Esophagus muscularis mucosa (tissue), 4 donors: ENCODE results near the gene STK33. TPM values are rescaled to one million over a fixed set of nuclear protein-coding genes. Genes with fewer than 3 reads are reported as not detected.

Experiments used
- DNase-seq: peaks from one replicate; pipeline ENCODE4 v3.0.0-alpha.2; 2017; ENCODE audit errors: extremely low spot score
- H3K27ac ChIP-seq, 4 donors: fragments of 200-600 bp; sonication (generic); replicated peaks in 1 of 4; 1 replicate in 3 of 4; 2 replicates in 1 of 4; pipeline ENCODE4 v1.5.1; 2016 to 2019; ENCODE audit warnings: mild to moderate bottlenecking in 1 of 4
- H3K27me3 ChIP-seq, 4 donors: fragments of 200-600 bp; sonication (generic); one replicate each; pipeline versions ENCODE4 v1.5.1 to v1.6.0; 2016 to 2019
- H3K36me3 ChIP-seq, 4 donors: fragments of 200-600 bp; sonication (generic); one replicate each; pipeline ENCODE4 v1.5.1; 2016 to 2019
- H3K4me1 ChIP-seq, 4 donors: fragments of 200-600 bp; sonication (generic); one replicate each; pipeline ENCODE4 v1.5.1; 2016 to 2019
- H3K4me3 ChIP-seq, 4 donors: fragments of 200-600 bp; sonication (generic); 1 replicate in 2 of 4; 2 replicates in 2 of 4; pipeline ENCODE4 v1.5.1; 2016 to 2019; ENCODE audit warnings: mild to moderate bottlenecking in 4 of 4, moderate library complexity in 1 of 4
- H3K9me3 ChIP-seq, 4 donors: fragments of 200-600 bp; sonication (generic); 1 replicate in 3 of 4; 2 replicates in 1 of 4; pipeline ENCODE4 v1.5.1; 2016 to 2019
- EP300 ChIP-seq: sonication (generic); formaldehyde crosslinking; IDR thresholded peaks from one replicate; pipeline ENCODE4 v1.6.1; 2017; ENCODE audit warnings: antibody characterized with exemption
- POLR2A ChIP-seq: fragments of 450-650 bp; IDR thresholded peaks from one replicate; pipeline ENCODE4 v1.6.1; 2017; ENCODE audit warnings: antibody characterized with exemption, moderate library complexity, mild to moderate bottlenecking, low read depth
- POLR2AphosphoS5 ChIP-seq, 2 donors: sonication (generic); formaldehyde crosslinking; IDR thresholded peaks; one replicate each; pipeline ENCODE4 v1.6.1; 2017; ENCODE audit warnings: antibody characterized with exemption in 2 of 2
- WGBS: methylation state at CpG from one replicate; pipeline ENCODE4 v1.1.5; 2018; 5-methylcytosine and 5-hydroxymethylcytosine counted together
- intact Hi-C: fragments of 100-400 bp; cut with DNase I; formaldehyde crosslinking; loops from one replicate; pipeline ENCODE4 v1.15.1; 2023
- total RNA-seq, 4 donors: library from RNA; depleted of rRNA; stranded (reverse); fragments of >200 nt; gene quantifications; one replicate each; pipeline versions ENCODE4 v1.1.0 to v1.2.1, GENCODE V29; 2016
- TF ChIP-seq, protein P1 (sequence below), 3 experiments: fragments of 200-600 bp in 2 of 3; fragments of 450-650 bp in 1 of 3; sonication (generic) in 2 of 3; IDR thresholded peaks; one replicate each; pipeline ENCODE4 v1.5.1; 2017 to 2019; ENCODE audit warnings: antibody characterized with exemption in 3 of 3, mild to moderate bottlenecking in 2 of 3, moderate library complexity in 1 of 3

STK33 gene
- total RNA-seq, 4 donors from 2014 or later = 12.7 to 29.1 (median 19.8) TPM

DNA sequence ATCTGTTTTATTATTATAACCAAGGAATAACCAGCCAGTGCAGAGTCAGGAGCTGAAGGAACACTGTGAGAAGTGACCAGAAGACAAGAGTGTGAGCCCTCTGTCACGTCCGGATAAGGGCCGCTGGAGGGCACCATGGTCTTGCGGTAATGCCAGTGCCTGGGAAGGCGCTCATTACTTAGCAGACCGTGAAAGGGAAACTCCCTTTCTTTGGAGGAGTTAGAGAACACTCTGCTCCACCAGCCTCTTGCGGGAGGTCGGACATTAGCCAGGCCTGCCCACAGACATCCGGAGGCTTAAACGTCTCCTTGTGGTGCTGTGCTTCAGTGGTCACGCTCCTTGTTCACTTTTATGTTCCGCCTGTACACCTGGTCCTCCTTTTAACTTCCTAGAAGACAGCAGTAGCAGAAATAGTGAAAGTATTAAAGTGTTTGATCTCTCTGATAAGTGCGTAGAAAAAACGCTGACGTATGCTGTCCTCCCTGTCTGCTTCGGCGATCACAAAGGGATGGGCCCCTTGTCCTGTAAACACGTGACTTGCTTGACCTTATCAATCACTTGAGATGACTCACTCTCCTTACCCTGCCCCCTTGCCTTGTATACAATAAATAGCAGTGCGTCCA is 209.7 kb downstream of the STK33 start:
- H3K9me3 ChIP-seq = no peaks in the 10 kb centered on the region
- DNase-seq = peak; percentile 85
- no peaks in the 10 kb centered on the region for H3K36me3 ChIP-seq
- intact Hi-C loops = no loop called here
- no peak overlapping the region for H3K27ac ChIP-seq
- H3K4me3 ChIP-seq = no peak overlapping the region
- 74% methylated on average over 19 of the region's 19 CpGs for WGBS
- TF ChIP-seq, protein P1, sequence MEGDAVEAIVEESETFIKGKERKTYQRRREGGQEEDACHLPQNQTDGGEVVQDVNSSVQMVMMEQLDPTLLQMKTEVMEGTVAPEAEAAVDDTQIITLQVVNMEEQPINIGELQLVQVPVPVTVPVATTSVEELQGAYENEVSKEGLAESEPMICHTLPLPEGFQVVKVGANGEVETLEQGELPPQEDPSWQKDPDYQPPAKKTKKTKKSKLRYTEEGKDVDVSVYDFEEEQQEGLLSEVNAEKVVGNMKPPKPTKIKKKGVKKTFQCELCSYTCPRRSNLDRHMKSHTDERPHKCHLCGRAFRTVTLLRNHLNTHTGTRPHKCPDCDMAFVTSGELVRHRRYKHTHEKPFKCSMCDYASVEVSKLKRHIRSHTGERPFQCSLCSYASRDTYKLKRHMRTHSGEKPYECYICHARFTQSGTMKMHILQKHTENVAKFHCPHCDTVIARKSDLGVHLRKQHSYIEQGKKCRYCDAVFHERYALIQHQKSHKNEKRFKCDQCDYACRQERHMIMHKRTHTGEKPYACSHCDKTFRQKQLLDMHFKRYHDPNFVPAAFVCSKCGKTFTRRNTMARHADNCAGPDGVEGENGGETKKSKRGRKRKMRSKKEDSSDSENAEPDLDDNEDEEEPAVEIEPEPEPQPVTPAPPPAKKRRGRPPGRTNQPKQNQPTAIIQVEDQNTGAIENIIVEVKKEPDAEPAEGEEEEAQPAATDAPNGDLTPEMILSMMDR (IDR thresholded peaks at IDR 0.05) = no peak
- TF ChIP-seq EP300 (no peak), POLR2AphosphoS5 (IDR thresholded peaks at IDR 0.05) (no peak), POLR2A (no peak)
- H3K27me3 ChIP-seq = no peaks in the 10 kb centered on the region
- peaks cover 0 to 8% (median 8%) of the 10 kb centered on the region in 4 donors for H3K4me1 ChIP-seq

DNA sequence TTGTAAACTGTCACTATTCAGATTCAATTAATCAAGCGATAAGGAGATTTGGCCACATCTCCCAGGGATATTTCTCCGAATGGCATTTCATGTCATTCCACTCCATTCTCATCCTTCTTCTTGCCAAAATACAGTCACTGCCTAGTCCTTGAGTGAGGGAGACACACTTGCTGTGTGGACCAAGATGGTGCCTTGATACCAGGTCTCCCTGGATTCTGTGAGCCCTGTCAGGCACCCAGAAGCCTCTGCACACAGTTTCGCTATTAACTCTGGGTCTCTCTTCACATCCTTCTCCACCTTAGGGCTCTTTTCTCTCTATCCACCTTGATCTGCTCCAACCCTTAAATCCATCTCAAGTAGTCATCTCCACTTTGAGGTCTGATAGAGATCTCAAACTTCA is 210.4 kb downstream of the STK33 start:
- intact Hi-C loops = no loop called here
- Histone ChIP-seq H3K27ac (no peak overlapping the region), H3K9me3 (no peaks in the 10 kb centered on the region)

DNA sequence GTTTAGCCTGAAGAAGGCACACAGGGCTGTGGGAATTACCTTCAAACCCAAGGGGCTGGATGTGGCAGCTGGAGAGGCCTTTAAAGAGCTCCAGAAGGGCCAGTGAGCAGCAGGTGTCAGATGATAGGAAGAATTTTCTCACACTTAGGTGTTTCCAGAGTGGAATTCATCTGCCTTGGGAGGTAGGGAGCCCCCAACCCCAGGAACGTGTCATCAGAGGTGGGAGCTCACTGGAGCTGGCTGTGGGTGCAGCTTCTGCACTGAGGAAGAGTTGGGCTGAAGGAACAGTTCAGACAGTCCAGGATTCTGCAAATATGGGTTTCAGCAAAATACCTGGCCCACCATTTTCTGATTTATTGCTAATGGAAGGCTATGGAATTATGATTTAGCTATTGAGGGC is 210.8 kb downstream of the STK33 start:
- no peaks in the 10 kb centered on the region for H3K9me3 ChIP-seq
- intact Hi-C loops = no loop called here
- no peaks in the 10 kb centered on the region for H3K4me1 ChIP-seq
- no peak for DNase-seq
- no peaks in the 10 kb centered on the region for H3K27me3 ChIP-seq
- TF ChIP-seq POLR2A (no peak), POLR2AphosphoS5 (IDR thresholded peaks at IDR 0.05) (no peak), EP300 (no peak)
- TF ChIP-seq, protein P1 (IDR thresholded peaks at IDR 0.05) = no peak
- no peaks in the 10 kb centered on the region for H3K36me3 ChIP-seq
- H3K4me3 ChIP-seq = no peak overlapping the region
- WGBS = 50% methylated on average over 1 of the region's 1 CpG
- no peak overlapping the region for H3K27ac ChIP-seq

More for the DNA sequence above, 210.4 kb downstream of the STK33 start:
- Histone ChIP-seq H3K4me3 (no peak overlapping the region), H3K4me1 (peaks cover 0 to 2% (median 1%) of the 10 kb centered on the region in 4 donors), H3K36me3 (no peaks in the 10 kb centered on the region), H3K27me3 (no peaks in the 10 kb centered on the region)
- DNase-seq = peak; percentile 60
- TF ChIP-seq POLR2A = no peak
- no peak for TF ChIP-seq POLR2AphosphoS5 (IDR thresholded peaks at IDR 0.05)
- TF ChIP-seq EP300 = no peak
- TF ChIP-seq, protein P1 (IDR thresholded peaks at IDR 0.05) = no peak
- WGBS = 100% methylated on average over 3 of the region's 3 CpGs

DNA sequence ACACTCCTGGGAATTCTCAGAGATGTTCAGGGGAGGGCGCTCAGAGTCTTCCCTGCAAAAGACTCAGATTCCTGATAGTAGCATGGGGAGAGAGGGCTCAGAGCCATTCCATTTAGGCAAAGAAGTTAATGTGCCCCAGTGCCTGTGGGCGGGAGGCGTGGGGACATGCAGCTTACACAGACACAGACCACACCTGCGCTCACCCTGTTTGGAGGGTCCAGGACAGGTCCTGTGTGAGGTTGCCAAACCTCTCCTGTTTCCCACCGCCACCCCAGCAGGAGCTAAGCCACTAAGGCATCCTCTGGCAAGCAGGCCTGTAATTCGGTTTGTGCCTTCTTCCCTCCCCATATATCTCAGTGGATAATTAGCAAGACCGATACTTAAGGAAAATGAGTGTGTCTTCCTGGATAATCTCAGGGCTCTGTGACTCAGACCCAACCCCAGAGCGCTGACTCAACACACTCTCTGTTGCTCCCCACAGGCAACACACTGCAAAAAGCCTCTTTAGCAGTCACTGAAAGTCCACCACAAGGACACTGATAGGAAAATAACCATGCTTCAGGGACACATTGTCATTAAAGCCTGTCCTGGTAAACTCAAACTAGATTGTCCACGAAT is 211.5 kb downstream of the STK33 start:
- H3K27me3 ChIP-seq = no peaks in the 10 kb centered on the region
- DNase-seq = peak; percentile 79
- intact Hi-C loops = no loop called here
- H3K9me3 ChIP-seq = no peaks in the 10 kb centered on the region
- H3K27ac ChIP-seq = no peak overlapping the region
- 84% methylated on average over 9 of the region's 9 CpGs for WGBS
- TF ChIP-seq, protein P1 (IDR thresholded peaks at IDR 0.05) = no peak
- TF ChIP-seq EP300 = no peak
- no peaks in the 10 kb centered on the region for H3K4me1 ChIP-seq
- H3K36me3 ChIP-seq = no peaks in the 10 kb centered on the region
- H3K4me3 ChIP-seq = no peak overlapping the region
